Measurements from ENCODE around the gene INIP. TPM values are rescaled to one million over a fixed set of nuclear protein-coding genes. Genes with fewer than 3 reads are reported as not detected.

The INIP gene
- total and polyA plus RNA-seq, 2 of the 13 experiments (the other 11 are each of a cell fraction or from before 2014, with no cell fraction given): 13.6 to 28.6 TPM

GRCh38 chr9:112757940-112758339 is 40.0 kb upstream of the INIP start:
- Histone ChIP-seq H3K4me1 (ENCODE audit: insufficient read depth, low read length) (peaks cover 39% of the 10 kb centered on the region), H3K4me3 (replicated peaks in 1 of 3; ENCODE audit: insufficient read depth in 1 of 3, low read depth in 2 of 3, low read length in 3 of 3) (no peak overlapping the region), H3K9me3 (ENCODE audit: low read length) (no peaks in the 10 kb centered on the region), H2AFZ (ENCODE audit: low read length) (no peak overlapping the region), H3K36me3 (replicated peaks in 1 of 2; ENCODE audit: control insufficient read depth in 1 of 2, insufficient read depth in 2 of 2, low read length in 2 of 2) (no peaks in the 10 kb centered on the region), H3K27ac (ENCODE audit: extremely low read length, insufficient read depth, low read length) (no peak overlapping the region), H3K9ac (ENCODE audit: insufficient read depth, low read depth, low read length) (no peak overlapping the region), H3K79me2 (ENCODE audit: insufficient read depth, low read length) (peaks cover 28% of the 10 kb centered on the region), H3K4me2 (ENCODE audit: low read depth, low read length) (no peak overlapping the region), H4K20me1 (ENCODE audit: insufficient read depth, low read length) (no peaks in the 10 kb centered on the region), H3K27me3 (ENCODE audit: control insufficient read depth in 1 of 2, insufficient read depth in 2 of 2, low read length in 2 of 2) (no peaks in the 10 kb centered on the region)
- intact Hi-C loops (cut with micrococcal nuclease; ENCODE audit: unreplicated experiment): no loop called here
- in situ Hi-C loops (cut with HindIII; ENCODE audit: extremely low pct_ligation_motif_present, low pct_unique_long_range_greater_than_20kb): no loop called here
- 93% methylated on average over 2 of the region's 2 CpGs for WGBS (ENCODE audit: low lambda C conversion rate)
- no peak for ATAC-seq
- FAIRE-seq: no peak
- CTCF ChIA-PET (ENCODE audit: low intra/inter-chr PET ratio, low total read pairs): no interaction called here
- no peak for DNase-seq (ENCODE audit: low spot score)
- POLR2A ChIA-PET: no interaction called here
- BruUV-seq (replicated peaks): no TSS peak
- no peak for TF ChIP-seq ZNF230 (CRISPR knock-in tag; IDR thresholded peaks at IDR 0.05)
- TF ChIP-seq ZBTB49 (CRISPR knock-in tag; IDR thresholded peaks at IDR 0.05; ENCODE audit: borderline replicate concordance): no peak
- TF ChIP-seq ZNF800 (CRISPR knock-in tag; IDR thresholded peaks at IDR 0.05): no peak
- no peak for TF ChIP-seq ZNF530 (CRISPR knock-in tag; IDR thresholded peaks at IDR 0.05; ENCODE audit: low read depth)
- TF ChIP-seq ZBTB21 (CRISPR knock-in tag; IDR thresholded peaks at IDR 0.05): no peak
- no peak for TF ChIP-seq ZNF382 (CRISPR knock-in tag; IDR thresholded peaks at IDR 0.05; ENCODE audit: borderline replicate concordance)
- no peak for TF ChIP-seq ZNF563 (CRISPR knock-in tag; IDR thresholded peaks at IDR 0.05)
- no peak for TF ChIP-seq ZFAT (CRISPR knock-in tag; conservative IDR thresholded peaks at IDR 0.05)
- TF ChIP-seq DNMT3B (CRISPR knock-in tag; conservative IDR thresholded peaks at IDR 0.05): no peak
- TF ChIP-seq ZHX1 (CRISPR knock-in tag; IDR thresholded peaks at IDR 0.05; ENCODE audit: low read depth): no peak
- no peak for TF ChIP-seq ARNT (IDR thresholded peaks at IDR 0.05)
- no peak for TF ChIP-seq ZNF142 (CRISPR knock-in tag; IDR thresholded peaks at IDR 0.05)
